SKM-1 (cell line): ENCODE measurements around the gene ALDH1A2.

ENCODE experiments used
- DNase-seq: peaks from one replicate; lab custom pipeline; 2025; ENCODE audit not compliant: unreplicated experiment; lab: John Stamatoyannopoulos, UW

The ALDH1A2 gene

GRCh38 chr15:57947282-57947681 lies 118.2 kb downstream of the ALDH1A2 start:
- DNase-seq: no peak

DNA sequence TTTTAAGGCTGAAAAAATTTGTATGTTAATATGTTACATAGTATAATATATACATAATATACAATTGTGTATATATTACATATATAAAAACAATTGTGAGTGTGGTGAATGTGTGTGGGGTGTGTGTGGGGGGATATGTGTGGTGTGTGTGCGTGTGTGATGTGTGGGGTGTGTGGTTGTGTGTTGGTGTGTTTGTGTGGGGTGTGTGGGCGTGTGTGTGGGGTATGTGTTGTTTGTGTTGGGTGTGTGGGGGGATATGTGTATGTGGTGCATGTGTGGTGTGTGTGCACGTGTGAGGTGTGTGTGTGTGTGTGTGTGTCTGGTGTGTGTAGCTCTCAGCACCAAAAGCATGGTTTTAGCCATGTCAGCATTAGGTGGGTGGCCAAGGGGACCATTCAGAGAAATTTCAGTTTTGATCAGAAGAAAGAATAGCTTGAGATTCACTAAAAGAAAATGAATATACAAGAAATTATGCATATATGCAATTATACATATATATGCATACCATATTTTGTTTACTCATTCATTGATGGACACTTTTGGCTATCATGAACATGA lies 118.9 kb downstream of the ALDH1A2 start:
- no peak for DNase-seq

DNA sequence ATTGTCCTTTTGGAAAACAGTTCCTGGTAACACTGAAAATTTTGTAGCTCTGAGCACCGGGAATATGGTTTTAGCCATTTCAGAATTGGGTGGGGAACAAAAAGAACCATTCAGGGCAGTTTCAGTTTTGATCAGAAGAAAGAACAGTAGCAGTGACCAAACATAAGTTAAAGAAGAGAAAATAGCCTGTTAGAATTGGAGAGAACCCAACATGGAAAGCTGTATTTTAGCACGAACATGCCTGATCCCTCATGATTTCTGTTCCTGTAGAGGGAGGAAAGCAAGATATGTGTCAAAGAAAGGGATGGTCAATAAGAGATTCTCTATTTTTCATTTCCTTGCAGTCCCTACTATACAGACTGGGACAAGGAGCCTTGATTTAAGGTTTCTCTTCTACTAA lies 119.9 kb downstream of the ALDH1A2 start:
- DNase-seq: no peak

- DNase-seq: no peak
Measured at GRCh38 chr15:57943754-57944420, 121.6 kb downstream of the ALDH1A2 start.

DNA sequence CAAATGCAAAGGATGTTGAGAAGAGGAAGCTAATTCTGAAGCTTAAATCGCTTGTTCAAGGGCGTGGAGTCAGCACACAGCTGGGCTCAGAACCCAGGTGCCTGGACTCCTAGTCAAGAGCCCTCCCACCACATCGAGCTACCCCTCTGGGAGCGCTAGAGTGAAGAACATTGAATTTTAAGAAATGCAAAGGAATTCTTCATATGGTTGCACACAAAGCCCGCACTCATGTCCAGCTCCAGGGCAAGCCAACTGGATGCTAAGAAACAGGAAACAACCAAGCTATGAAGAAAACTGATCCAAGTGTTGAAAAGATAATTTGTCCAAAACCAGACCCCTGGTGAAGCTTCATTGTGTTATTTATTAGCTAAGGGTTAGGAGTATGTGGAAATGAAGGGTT lies 122.3 kb downstream of the ALDH1A2 start:
- no peak for DNase-seq

- DNase-seq: no peak
Measured at GRCh38 chr15:57941816-57942215, 123.7 kb downstream of the ALDH1A2 start.

DNA sequence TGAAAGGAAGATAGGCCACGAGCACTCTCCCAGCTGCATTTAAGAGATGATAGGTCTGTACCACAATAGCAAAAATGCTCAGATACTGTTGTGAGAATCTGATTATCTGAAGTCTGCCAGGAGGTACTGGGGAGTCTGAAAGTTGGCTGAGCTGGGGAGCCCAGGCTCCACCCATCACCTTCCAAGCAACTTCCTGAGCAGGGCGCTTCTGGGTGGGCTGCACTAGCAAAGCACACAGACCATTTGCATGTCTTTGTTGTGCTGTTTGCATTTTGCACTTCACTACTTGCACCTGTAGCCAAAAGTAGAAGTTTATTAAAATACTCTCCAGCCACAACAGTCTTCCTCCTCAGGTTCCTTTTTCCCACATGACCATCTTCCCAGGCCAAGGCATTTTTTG lies 133.2 kb downstream of the ALDH1A2 start:
- DNase-seq: no peak

DNA sequence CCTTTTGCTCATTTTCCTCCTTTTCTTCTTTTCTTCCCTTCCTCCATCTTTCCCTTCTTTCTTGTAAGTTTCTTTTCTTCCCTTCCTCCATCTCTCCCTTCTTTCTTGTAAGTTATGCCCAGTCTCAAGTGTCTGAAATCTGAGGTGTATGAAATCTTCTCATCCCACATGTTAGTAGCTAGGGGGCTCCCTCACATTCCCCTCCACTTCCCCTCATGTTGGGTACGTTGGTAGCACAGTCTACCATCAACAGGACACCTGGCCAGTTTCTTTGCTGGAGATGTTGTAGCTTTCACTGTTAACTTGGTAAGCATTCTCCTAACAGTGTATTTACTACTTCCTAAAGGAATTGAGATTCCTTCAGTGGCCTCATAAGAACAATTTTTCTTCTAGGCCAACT lies 133.9 kb downstream of the ALDH1A2 start:
- DNase-seq: no peak

DNA sequence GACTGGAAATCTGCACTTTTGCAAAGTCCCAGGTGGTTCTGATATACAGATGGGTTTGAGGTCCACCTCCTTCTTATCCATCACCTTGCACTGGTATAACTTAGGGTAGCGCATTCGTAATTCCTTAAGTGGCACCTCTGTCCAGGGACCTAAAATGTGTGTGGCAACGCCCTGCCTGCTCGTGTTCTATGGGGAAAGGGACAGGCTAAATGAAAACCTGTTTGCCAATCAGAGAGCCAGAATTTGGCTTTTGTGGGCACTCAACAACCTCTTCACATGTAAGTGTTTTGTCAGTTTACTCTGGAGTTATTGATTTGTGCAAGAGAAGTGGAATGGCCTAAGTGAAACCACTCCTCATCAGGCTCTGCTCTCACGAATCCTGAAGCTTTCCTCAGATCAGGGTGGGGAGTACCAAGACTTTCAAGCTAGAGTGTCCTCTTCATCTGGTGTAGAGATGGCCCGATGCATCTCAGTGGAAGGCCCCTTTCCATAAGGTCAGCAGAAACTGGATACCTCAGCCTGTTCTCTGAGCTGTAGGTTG lies 138.3 kb downstream of the ALDH1A2 start:
- DNase-seq: no peak

- DNase-seq: no peak
Measured at GRCh38 chr15:57925650-57926049, 139.9 kb downstream of the ALDH1A2 start.

- DNase-seq: no peak
Measured at GRCh38 chr15:57924598-57924997, 140.9 kb downstream of the ALDH1A2 start.

DNA sequence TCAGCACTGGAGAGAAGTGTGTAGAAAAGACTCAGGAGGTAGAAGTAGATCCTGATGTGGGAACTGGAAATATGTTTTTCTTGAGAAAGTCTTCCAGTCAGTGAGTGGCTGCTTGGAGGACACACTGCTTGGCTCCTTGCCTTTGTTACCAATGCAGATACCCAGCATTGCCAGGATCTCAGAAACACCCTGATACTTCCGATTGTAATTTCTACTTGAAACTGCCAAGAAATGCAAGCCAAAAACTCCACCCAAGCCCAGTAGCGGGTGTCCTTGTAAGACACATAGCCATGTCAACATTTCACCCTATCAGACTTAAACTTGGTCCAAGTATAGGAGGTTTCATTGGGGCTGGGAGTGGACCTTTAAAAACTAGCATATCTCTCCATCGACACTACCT lies 141.8 kb downstream of the ALDH1A2 start:
- DNase-seq: no peak

DNA sequence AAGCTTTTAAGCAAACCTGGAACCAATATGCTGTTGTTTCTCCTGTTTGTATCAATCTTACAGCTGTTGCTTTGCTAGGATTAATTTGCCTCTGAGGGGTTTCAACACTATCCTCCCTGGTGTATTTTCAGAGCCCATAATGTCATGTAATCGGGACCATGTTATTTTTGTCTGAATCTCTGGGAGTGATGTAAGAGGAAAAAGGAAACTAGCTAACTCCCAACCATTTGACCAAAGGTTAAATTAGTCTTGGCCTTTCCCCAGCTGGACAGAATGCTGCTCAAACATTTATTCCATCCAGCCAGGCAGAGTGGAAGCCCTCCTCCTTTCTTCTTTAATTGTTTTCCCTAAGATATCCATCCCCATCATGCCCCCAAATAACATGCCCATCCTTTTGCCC lies 142.2 kb downstream of the ALDH1A2 start:
- no peak for DNase-seq

- DNase-seq: no peak
Measured at GRCh38 chr15:57922776-57923175, 142.7 kb downstream of the ALDH1A2 start.

DNA sequence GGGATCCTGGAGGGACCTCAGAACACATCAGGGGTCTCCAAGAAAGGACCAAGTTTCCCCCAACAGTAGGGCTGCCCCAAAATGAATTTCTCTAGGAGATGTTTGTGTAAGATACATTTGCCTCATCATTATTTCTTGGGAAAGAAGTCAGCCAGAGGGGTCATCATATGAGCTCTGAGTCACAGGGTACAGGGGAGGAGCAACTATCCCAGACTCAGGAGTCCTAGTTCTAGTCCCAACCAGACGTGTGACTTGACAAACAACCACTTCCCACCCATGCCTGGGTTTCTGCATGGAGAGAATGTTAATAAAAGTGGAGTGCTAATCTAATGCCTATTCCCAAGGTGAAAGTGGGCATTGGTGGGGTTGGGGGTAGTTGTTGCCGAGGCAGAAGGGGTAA lies 144.1 kb downstream of the ALDH1A2 start:
- no peak for DNase-seq

DNA sequence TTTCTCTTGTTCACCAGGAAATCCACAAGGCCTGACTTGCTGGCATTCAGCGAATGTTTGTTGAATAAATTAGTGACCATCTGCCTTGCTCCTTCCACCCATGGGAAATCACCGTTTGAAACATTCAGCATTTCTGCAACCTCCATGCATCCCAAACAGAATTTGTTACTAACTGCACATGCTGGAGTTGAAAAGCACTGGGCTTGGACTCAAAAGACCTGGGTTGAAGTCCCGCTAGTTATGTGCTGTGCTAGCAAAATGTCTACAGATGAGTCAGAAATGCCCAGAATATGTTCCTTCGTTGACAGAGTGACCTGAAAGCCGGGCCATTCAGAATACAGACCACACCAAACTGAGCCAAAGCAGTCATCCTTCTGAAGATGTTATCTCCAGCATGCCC lies 144.6 kb downstream of the ALDH1A2 start:
- DNase-seq: no peak

- DNase-seq: no peak
Measured at GRCh38 chr15:57919754-57920153, 145.8 kb downstream of the ALDH1A2 start.

- no peak for DNase-seq
Measured at GRCh38 chr15:57917998-57918397, 147.5 kb downstream of the ALDH1A2 start.

DNA sequence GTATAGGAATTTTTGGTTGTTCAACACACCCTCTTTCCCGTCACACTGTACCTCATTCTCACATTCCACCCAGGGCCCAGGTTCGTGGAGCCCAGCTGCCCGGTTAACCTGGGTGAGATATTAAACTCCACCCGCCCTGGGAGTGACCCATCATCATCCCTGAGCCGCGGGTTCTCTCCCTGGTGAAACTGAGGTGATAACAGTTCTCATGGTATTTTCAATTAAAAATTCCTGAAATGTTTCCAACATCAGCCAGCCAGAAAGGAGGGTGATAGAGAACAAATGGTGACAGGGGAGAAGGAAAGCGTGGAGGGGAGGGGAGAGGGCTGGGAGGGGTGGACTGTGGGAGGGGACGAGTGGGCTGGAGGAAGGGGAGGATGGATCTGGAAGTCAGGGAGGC lies 148.8 kb downstream of the ALDH1A2 start:
- DNase-seq: no peak

DNA sequence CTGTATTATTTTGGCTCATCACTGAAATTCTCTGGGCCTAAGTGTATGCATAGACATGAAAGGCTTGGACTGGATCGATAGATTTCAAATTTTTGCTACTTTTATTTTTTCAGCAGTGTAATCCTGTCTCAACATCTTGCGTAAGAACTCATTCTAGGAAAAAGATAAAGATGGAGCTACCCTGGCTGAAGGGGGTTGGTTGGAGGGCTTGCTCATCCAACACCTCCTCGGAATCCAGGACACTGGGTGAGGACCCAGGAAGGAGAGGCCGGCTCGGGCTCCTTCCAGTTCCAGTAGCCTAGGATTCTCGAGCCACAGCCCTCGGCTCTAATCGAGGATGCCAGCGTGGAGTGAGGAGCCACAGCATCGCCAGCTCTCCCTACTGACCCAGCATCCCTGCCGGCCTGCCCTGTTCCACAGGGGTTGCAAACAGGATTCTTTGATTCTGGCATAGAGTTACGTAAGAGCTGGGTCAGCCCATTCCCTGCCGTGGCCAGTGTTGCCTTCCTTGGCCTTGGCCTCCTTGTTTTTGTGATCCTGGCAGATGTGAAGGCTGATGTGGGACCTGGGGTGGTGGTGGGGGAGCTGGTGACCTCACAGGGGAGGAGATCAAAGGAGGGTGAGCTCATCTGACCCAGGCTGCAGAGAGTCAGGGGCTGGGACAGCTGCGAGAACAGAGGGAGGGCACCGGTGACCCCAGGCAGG lies 149.5 kb downstream of the ALDH1A2 start:
- DNase-seq: no peak

- no peak for DNase-seq
Measured at GRCh38 chr15:57914350-57915055, 151.0 kb downstream of the ALDH1A2 start.

DNA sequence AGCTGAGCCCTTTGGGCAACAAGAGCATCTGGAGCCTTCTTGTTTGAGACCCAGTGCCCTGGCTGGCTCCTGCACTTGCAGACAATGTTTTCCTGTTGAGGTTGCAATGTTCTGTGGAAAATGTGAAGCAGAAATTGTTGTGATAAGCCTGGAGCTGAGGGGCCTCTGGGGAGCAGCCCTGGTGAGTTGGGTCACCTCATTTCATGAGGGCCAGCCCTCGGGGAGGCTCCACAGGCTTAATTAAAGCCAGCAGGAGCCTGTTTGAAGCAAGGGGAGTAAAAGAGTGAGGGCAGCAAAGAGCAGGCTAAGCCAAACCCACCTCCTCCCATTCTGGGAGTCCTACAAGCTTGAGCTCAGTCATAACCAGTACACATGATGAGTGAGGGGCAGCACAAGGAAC lies 154.3 kb downstream of the ALDH1A2 start:
- DNase-seq: no peak
